Measurements from ENCODE around the gene GAB4. TPM values are rescaled to one million over a fixed set of nuclear protein-coding genes. Genes with fewer than 3 reads are reported as not detected.

Gene GAB4
- not detected in 2 replicates for total RNA-seq

GRCh38 chr22:17007852-17008731, at the start of gene GAB4:
Gene GAB4, minus strand, starts transcription at chr22:17008222. Its CDS starts 108 bp downstream, at chr22:17008114.

Other genes starting within 250 kb of the GAB4 start
- gene XKR3, start 182.8 kb downstream of the GAB4 start, total RNA-seq = not detected in 2 replicates
- 5.4 and 5.9 TPM in 2 replicates for gene IL17RA, start 76.8 kb upstream of the GAB4 start, total RNA-seq
- gene TMEM121B, start 113.1 kb upstream of the GAB4 start, total RNA-seq = under 0.01 and 0.09 TPM in 2 replicates
- 28.0 and 33.3 TPM in 2 replicates for gene HDHD5, start 151.1 kb upstream of the GAB4 start, total RNA-seq
- gene ADA2, start 211.2 kb upstream of the GAB4 start, total RNA-seq = 0.30 and 15.0 TPM in 2 replicates